ENCODE measurements around the gene C1QTNF7.

DNA sequence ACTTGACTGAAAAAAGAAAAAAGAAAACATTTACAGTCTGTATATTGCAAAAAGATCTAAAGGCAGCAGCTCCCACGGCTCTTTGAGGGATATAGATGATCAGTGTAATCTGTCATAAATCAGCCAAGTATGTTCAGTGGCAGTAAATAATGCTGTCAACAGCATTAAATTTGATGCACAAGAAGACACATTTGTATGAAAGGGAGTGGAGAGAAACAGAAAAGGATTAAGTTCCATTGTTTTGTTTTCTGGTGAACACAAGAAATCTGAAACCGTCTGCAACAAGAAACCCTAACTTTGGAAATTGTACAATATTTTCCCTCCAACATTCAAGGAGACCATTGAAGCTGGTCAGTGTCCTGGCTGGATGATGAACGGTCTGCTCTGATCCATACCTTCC, 27.6 kb upstream of the C1QTNF7 start:
- TF ChIP-seq, protein P1, sequence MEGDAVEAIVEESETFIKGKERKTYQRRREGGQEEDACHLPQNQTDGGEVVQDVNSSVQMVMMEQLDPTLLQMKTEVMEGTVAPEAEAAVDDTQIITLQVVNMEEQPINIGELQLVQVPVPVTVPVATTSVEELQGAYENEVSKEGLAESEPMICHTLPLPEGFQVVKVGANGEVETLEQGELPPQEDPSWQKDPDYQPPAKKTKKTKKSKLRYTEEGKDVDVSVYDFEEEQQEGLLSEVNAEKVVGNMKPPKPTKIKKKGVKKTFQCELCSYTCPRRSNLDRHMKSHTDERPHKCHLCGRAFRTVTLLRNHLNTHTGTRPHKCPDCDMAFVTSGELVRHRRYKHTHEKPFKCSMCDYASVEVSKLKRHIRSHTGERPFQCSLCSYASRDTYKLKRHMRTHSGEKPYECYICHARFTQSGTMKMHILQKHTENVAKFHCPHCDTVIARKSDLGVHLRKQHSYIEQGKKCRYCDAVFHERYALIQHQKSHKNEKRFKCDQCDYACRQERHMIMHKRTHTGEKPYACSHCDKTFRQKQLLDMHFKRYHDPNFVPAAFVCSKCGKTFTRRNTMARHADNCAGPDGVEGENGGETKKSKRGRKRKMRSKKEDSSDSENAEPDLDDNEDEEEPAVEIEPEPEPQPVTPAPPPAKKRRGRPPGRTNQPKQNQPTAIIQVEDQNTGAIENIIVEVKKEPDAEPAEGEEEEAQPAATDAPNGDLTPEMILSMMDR (IDR thresholded peaks at IDR 0.05; ENCODE audit: insufficient read depth, low read depth, low read length) = no peak
- TF ChIP-seq EZH2 (IDR thresholded peaks at IDR 0.05; ENCODE audit: insufficient read depth, low read length) = no peak

All from astrocyte (in vitro differentiated cells and primary cell).